Mesodermal cell (in vitro differentiated cells): ENCODE measurements around the gene C1orf146. TPM values are rescaled to one million over a fixed set of nuclear protein-coding genes. Genes with fewer than 3 reads are reported as not detected.

Source experiments
- H3K27ac ChIP-seq: 2 replicates; pipeline ENCODE4 v1.7.0; 2013; ENCODE audit warnings: mild to moderate bottlenecking, low read depth, low read length, moderate library complexity; ENCODE audit not compliant: severe bottlenecking
- H3K36me3 ChIP-seq: 2 replicates; pipeline ENCODE4 v1.7.1; 2013; ENCODE audit warnings: mild to moderate bottlenecking, low read length, moderate library complexity; ENCODE audit not compliant: control insufficient read depth, insufficient read depth
- H3K4me1 ChIP-seq: one replicate; pipeline ENCODE4 v1.7.1; 2013; ENCODE audit warnings: mild to moderate bottlenecking, low read length; ENCODE audit not compliant: insufficient read depth, control insufficient read depth, poor library complexity, severe bottlenecking
- H3K4me3 ChIP-seq: 2 replicates; pipeline ENCODE4 v1.7.0; 2013; ENCODE audit warnings: low read length, control low read depth, mild to moderate bottlenecking; ENCODE audit not compliant: insufficient read depth, poor library complexity, severe bottlenecking; ENCODE audit errors: extremely low read depth
- H3K9me3 ChIP-seq: 2 replicates; pipeline ENCODE4 v1.7.1; 2013; ENCODE audit warnings: mild to moderate bottlenecking, low read length, moderate library complexity; ENCODE audit not compliant: control insufficient read depth
- WGBS, 2 experiments: methylation state at CpG; one replicate each; pipeline ENCODE4 v1.1.5; 2013; ENCODE audit warnings: missing lambda C conversion rate in 2 of 2; ENCODE audit not compliant: insufficient coverage in 2 of 2; 5-methylcytosine and 5-hydroxymethylcytosine counted together
- polyA plus RNA-seq, 2 experiments: library from polyadenylated mRNA; stranded (reverse); fragments of 50-300 nt; gene quantifications; one replicate each; pipeline ENCODE4 v1.2.3, GENCODE V29; 2013

C1orf146 gene, protein sequence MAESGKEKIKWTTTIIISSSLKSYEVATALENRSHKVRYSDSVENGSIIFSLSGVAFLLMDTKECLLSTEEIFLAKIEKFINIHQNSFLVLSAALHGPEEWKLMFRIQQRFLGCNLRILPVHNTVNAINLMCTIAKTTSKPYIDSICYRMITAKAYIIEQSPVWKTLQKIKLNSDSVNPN
- polyA plus RNA-seq (2013, experiment 1 of 2): not detected
- polyA plus RNA-seq (2013, experiment 2 of 2): not detected

DNA sequence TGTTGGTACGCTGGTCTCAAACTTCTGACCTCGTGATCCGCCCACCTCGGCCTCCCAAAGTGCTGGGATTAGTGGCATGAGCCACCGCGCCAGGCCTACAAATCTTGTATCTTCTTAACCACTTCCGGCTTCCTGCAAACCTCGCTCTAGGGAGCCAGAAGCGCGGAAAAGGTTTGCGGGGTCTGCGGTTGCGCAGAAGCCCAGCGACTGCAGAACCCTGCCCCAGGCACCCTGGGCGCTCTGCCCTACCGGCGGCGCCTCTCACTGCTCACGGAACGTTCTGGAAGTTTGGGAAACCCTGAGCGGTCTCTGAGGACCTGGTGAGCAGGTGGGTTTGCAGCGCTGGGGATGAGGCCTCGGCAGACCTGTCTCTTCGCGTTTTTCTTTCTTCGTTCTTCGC lies at the start of gene C1orf146:
TSS of gene C1orf146 (plus strand) at position 195 of the 400 bp plus-strand sequence. CDS start 13,506 bp downstream, outside the sequence.
- WGBS, 2 experiments: 95 to 96% methylated on average over 26 to 27 of the region's 27 CpGs

DNA sequence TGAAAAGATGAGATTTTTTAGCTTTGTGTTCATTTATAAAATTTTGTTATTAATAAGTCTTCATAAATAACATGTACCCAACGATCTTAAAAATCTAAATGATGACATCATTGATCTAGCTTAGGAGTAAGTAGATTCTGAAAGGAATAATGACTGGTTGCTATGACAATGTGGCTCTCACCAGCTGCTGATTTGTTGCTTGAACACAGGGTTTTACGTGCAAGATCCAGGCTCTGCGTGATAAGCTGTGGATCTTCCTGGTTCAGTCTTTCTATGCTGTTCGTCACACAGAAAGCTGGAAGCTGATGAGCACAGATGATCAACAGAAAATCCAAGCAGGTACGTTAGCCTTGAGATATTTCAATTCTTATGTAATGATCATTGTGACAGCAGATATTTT lies 49.1 kb upstream of the C1orf146 start:
- WGBS, 2 experiments: 91 to 93% methylated on average over 4 of the region's 5 CpGs
- Histone ChIP-seq H3K9me3 (no peaks in the 10 kb centered on the region), H3K27ac (no peak overlapping the region), H3K4me1 (no peaks in the 10 kb centered on the region), H3K4me3 (no peak overlapping the region), H3K36me3 (no peaks in the 10 kb centered on the region)

More for the DNA sequence above, at the start of gene C1orf146:
- Histone ChIP-seq H3K36me3 (no peaks in the 10 kb centered on the region), H3K27ac (no peak within 1 kb of the TSS), H3K4me3 (no peak within 1 kb of the TSS), H3K4me1 (no peaks in the 10 kb centered on the region), H3K9me3 (no peaks in the 10 kb centered on the region)

- Histone ChIP-seq H3K4me1 (no peaks in the 10 kb centered on the region), H3K4me3 (no peak overlapping the region), H3K27ac (no peak overlapping the region), H3K36me3 (no peaks in the 10 kb centered on the region), H3K9me3 (no peaks in the 10 kb centered on the region)
- WGBS, 2 experiments: no CpG with 5 or more reads among the region's 2 CpGs
Observed at GRCh38 chr1:92169214-92170005, 48.3 kb upstream of the C1orf146 start.

- Histone ChIP-seq H3K36me3 (no peaks in the 10 kb centered on the region), H3K4me1 (peaks cover 11% of the 10 kb centered on the region), H3K27ac (no peak overlapping the region), H3K4me3 (no peak overlapping the region), H3K9me3 (no peaks in the 10 kb centered on the region)
- WGBS, 2 experiments: no CpG with 5 or more reads among the region's 1 CpG
Observed at GRCh38 chr1:92184632-92185031, 33.1 kb upstream of the C1orf146 start.

DNA sequence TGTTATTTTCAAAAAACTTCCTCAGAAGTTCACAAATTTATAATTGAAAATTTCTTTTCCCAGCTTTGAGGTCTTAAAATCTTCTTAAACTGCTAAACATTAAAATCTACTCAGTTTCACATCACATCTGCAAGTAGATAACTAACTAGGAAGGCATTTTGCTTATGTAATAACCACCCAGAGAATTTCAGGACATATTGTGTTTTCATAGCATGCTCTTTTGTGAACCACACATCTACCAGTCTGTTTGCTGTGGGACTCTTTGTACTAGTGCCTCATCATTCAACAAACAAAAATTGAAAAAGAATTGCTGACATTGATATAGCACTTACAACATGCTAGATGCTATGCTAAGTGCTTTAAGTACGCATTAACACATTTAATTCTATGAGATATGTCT lies 31.6 kb upstream of the C1orf146 start:
- no peak overlapping the region for H3K27ac ChIP-seq
- no CpG with 5 or more reads among the region's 1 CpG for WGBS, 2 experiments
- H3K4me3 ChIP-seq: no peak overlapping the region
- peaks cover 11% of the 10 kb centered on the region for H3K4me1 ChIP-seq
- H3K36me3 ChIP-seq: no peaks in the 10 kb centered on the region
- no peaks in the 10 kb centered on the region for H3K9me3 ChIP-seq

GRCh38 chr1:92188436-92189255 lies 29.1 kb upstream of the C1orf146 start:
- 87 to 90% methylated on average over 7 of the region's 7 CpGs for WGBS, 2 experiments
- H3K4me1 ChIP-seq: peaks cover 7% of the 10 kb centered on the region
- no peaks in the 10 kb centered on the region for H3K9me3 ChIP-seq
- H3K27ac ChIP-seq: no peak overlapping the region
- H3K36me3 ChIP-seq: no peaks in the 10 kb centered on the region
- H3K4me3 ChIP-seq: no peak overlapping the region

- H3K36me3 ChIP-seq: no peaks in the 10 kb centered on the region
- no peaks in the 10 kb centered on the region for H3K9me3 ChIP-seq
- 100% methylated on average over 2 of the region's 2 CpGs for WGBS, 2 experiments
- H3K27ac ChIP-seq: no peak overlapping the region
- H3K4me3 ChIP-seq: no peak overlapping the region
- no peaks in the 10 kb centered on the region for H3K4me1 ChIP-seq
Observed at GRCh38 chr1:92191726-92192125, 26.0 kb upstream of the C1orf146 start.

DNA sequence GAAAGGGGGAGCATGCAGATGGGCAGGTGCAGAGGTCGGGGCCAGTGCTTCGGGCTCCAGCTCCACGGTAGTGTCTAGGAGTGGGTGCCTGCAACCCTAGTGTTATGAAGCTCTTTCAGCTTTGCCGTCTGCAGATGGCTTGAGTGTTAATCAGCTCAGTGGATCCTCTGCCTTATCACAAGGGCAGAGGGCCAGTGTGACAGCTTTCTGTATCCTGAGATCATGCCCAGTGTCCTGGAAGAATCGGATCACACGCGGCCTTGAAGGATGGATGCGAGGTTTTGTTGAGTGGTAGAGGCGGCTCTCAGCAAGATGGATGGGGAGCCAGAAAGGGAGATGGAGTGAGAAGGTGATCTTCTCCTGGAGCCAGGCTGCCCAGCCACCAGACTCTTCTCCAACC lies 25.5 kb upstream of the C1orf146 start:
- Histone ChIP-seq H3K4me3 (no peak overlapping the region), H3K4me1 (no peaks in the 10 kb centered on the region), H3K36me3 (no peaks in the 10 kb centered on the region), H3K9me3 (no peaks in the 10 kb centered on the region), H3K27ac (no peak overlapping the region)
- 93 to 97% methylated on average over 5 to 9 of the region's 9 CpGs for WGBS, 2 experiments

GRCh38 chr1:92194511-92194910 lies 23.2 kb upstream of the C1orf146 start:
- no peak overlapping the region for H3K4me3 ChIP-seq
- H3K4me1 ChIP-seq: no peaks in the 10 kb centered on the region
- H3K36me3 ChIP-seq: no peaks in the 10 kb centered on the region
- H3K9me3 ChIP-seq: no peaks in the 10 kb centered on the region
- H3K27ac ChIP-seq: no peak overlapping the region
- WGBS, 2 experiments: no CpG with 5 or more reads among the region's 1 CpG

GRCh38 chr1:92201973-92202372 lies 15.7 kb upstream of the C1orf146 start:
- no peaks in the 10 kb centered on the region for H3K9me3 ChIP-seq
- H3K36me3 ChIP-seq: no peaks in the 10 kb centered on the region
- no peak overlapping the region for H3K4me3 ChIP-seq
- no peak overlapping the region for H3K27ac ChIP-seq
- no peaks in the 10 kb centered on the region for H3K4me1 ChIP-seq
- 86% methylated on average over 1 of the region's 5 CpGs; no CpG with 5 or more reads in 1 of the 2 experiments for WGBS, 2 experiments
